HG03432 (cell line): Measurements from ENCODE around the gene GDE1.

ENCODE experiments used
- ATAC-seq: cut with Tn5 transposase; IDR thresholded peaks from one replicate; pipeline ENCODE4 v1.9.1; 2021; ENCODE audit warnings: mild to moderate bottlenecking, moderate library complexity; ENCODE audit not compliant: unreplicated experiment

GDE1 gene

GRCh38 chr16:19524616-19525384, 2.9 kb upstream of the GDE1 start:
- no peak for ATAC-seq

GRCh38 chr16:19524356-19524615, 2.4 kb upstream of the GDE1 start:
- ATAC-seq: no peak

GRCh38 chr16:19523559-19524355, 1.9 kb upstream of the GDE1 start, which contains the start of gene CCP110:
TSS of gene CCP110 (plus strand) at chr16:19523942. CDS start at chr16:19527882, 3,940 bp downstream.
- peak; percentile 78 for ATAC-seq

- ATAC-seq: no peak
Observed at GRCh38 chr16:19523184-19523558, 1.3 kb upstream of the GDE1 start.

- no peak for ATAC-seq
Observed at GRCh38 chr16:19522760-19523159, 862 bp upstream of the GDE1 start.

GRCh38 chr16:19522397-19522732, 467 bp upstream of the GDE1 start:
- no peak for ATAC-seq

GRCh38 chr16:19520861-19521331, 1.0 kb downstream of the GDE1 start:
- no peak for ATAC-seq

- ATAC-seq: no peak
Observed at GRCh38 chr16:19518388-19518787, 3.5 kb downstream of the GDE1 start.

- ATAC-seq: no peak
Observed at GRCh38 chr16:19517424-19518089, 4.3 kb downstream of the GDE1 start.

GRCh38 chr16:19515757-19516156, 6.1 kb downstream of the GDE1 start:
- ATAC-seq: no peak

- no peak for ATAC-seq
Observed at GRCh38 chr16:19513377-19514053, 8.4 kb downstream of the GDE1 start.

- ATAC-seq: no peak
Observed at GRCh38 chr16:19512297-19512696, 9.6 kb downstream of the GDE1 start.

- no peak for ATAC-seq
Observed at GRCh38 chr16:19507867-19508266, 14.0 kb downstream of the GDE1 start.

GRCh38 chr16:19506965-19507364, 14.9 kb downstream of the GDE1 start:
- no peak for ATAC-seq

- no peak for ATAC-seq
Observed at GRCh38 chr16:19505600-19506303, 16.1 kb downstream of the GDE1 start.

GRCh38 chr16:19503461-19504075, 18.3 kb downstream of the GDE1 start:
- ATAC-seq: no peak

GRCh38 chr16:19502395-19503131, 19.3 kb downstream of the GDE1 start:
- ATAC-seq: no peak

GRCh38 chr16:19499481-19499880, 22.4 kb downstream of the GDE1 start:
- ATAC-seq: no peak

GRCh38 chr16:19499006-19499405, 22.9 kb downstream of the GDE1 start:
- no peak for ATAC-seq

GRCh38 chr16:19497176-19497575, 24.7 kb downstream of the GDE1 start:
- ATAC-seq: no peak
